Karpas-422 (cell line): Measurements from ENCODE around the gene MFAP5. TPM values are rescaled to one million over a fixed set of nuclear protein-coding genes. Genes with fewer than 3 reads are reported as not detected.

Experiments used
- small RNA-seq: library from RNA; depleted of rRNA; stranded (forward); fragments of <200 nt; gene quantifications from one replicate; pipeline ENCODE3, GENCODE V24; 2014
- total RNA-seq: library from RNA; depleted of rRNA; stranded (reverse); fragments of >200 nt; shearing (Covaris generic); gene quantifications from 2 replicates; pipeline ENCODE4 v1.2.3, GENCODE V29; 2014; ENCODE audit warnings: low replicate concordance; rRNA removed

The MFAP5 gene
- total RNA-seq, 1 experiment from 2014 or later: not detected

Small RNA genes lying within 50 kb of the gene (small RNA-seq; reads per million reads assigned to genes)
- gene RF00564: not detected

Other genes with a start within 250 kb of the MFAP5 start
- not detected in 2 replicates for gene CLEC6A, start 206.9 kb downstream of the MFAP5 start, total RNA-seq
- gene CLEC4D, start 149.3 kb downstream of the MFAP5 start, total RNA-seq: not detected in 2 replicates
- gene CLEC4E, start 121.9 kb downstream of the MFAP5 start, total RNA-seq: 1.4 TPM in 1 of 2 replicates, not detected in the other
- gene AICDA, start 50.0 kb downstream of the MFAP5 start, total RNA-seq: 2.6 and 6.3 TPM in 2 replicates
- 0.89 and 0.90 TPM in 2 replicates for gene RIMKLB, start 35.2 kb upstream of the MFAP5 start, total RNA-seq
- not detected in 2 replicates for gene A2ML1, start 159.8 kb upstream of the MFAP5 start, total RNA-seq